HFFc6 (cell line): ENCODE measurements around the gene MOCOS. TPM values are rescaled to one million over a fixed set of nuclear protein-coding genes. Genes with fewer than 3 reads are reported as not detected.

Experiments used
- DNase-seq: peaks from one replicate; pipeline ENCODE4 v3.0.0-alpha.2; 2018
- H3K27ac Mint-ChIP-seq: 2 replicates; pipeline ENCODE4 v1.8.0; 2020; ENCODE audit warnings: mild to moderate bottlenecking, mixed read lengths
- H3K27me3 Mint-ChIP-seq: 2 replicates; pipeline ENCODE4 v1.8.0; 2021; ENCODE audit warnings: mild to moderate bottlenecking, moderate library complexity, mixed read lengths; ENCODE audit not compliant: insufficient read depth
- H3K36me3 Mint-ChIP-seq: 2 replicates; pipeline ENCODE4 v1.8.0; 2021; ENCODE audit warnings: low read depth, mixed read lengths
- H3K4me1 Mint-ChIP-seq: 2 replicates; pipeline ENCODE4 v1.8.0; 2020; ENCODE audit warnings: low read depth, mixed read lengths
- H3K4me3 Mint-ChIP-seq: 2 replicates; pipeline ENCODE4 v1.8.0; 2020; ENCODE audit warnings: mild to moderate bottlenecking, moderate library complexity, mixed read lengths
- H3K9me3 Mint-ChIP-seq: 2 replicates; pipeline ENCODE4 v1.8.0; 2020; ENCODE audit warnings: mild to moderate bottlenecking, mixed read lengths
- total RNA-seq, 6 experiments: library from RNA; stranded (reverse); fragmentation: NEBNext Ultra II Directional; extraction: Animal tissue kit (Norgen Biotek cat#: 25700); gene quantifications; 2 replicates in 1 of 6; 3 replicates in 5 of 6; pipeline ENCODE4 v1.2.3, GENCODE V29; 2021
- TF ChIP-seq, protein P1 (sequence below): fragments of 200-600 bp; sonication (generic); IDR thresholded peaks from 2 replicates; pipeline ENCODE4 v1.5.0; 2021; ENCODE audit warnings: antibody characterized with exemption, mild to moderate bottlenecking

Gene MOCOS
- total RNA-seq, 6 experiments from 2014 or later, result 1.7 to 3.0 (median 2.5) TPM

DNA sequence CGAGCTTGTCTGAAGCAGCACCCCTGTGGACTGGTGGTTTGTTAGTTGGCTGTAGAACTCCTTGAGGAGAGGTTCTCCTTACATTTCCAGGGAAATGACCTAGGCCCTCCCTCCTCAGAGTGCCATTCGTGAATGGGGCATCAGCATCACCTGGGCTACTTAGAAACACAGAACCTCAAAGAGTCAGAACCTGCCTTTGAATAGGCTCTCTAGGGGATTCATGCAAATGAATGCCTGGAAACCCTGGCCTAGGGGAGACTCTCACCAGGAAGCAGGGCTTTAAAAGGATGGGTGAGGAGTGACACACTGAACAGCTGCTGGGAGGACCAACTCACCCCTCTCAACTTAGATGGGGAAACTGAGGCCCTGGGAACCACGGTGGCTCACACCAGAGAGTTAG, 2.1 kb upstream of the MOCOS start:
- H3K4me1 Mint-ChIP-seq, result peaks cover 18% of the 10 kb centered on the region
- no peaks in the 10 kb centered on the region for H3K9me3 Mint-ChIP-seq
- H3K4me3 Mint-ChIP-seq, result no peak overlapping the region
- H3K36me3 Mint-ChIP-seq, result no peaks in the 10 kb centered on the region
- no peak for DNase-seq
- TF ChIP-seq, protein P1, sequence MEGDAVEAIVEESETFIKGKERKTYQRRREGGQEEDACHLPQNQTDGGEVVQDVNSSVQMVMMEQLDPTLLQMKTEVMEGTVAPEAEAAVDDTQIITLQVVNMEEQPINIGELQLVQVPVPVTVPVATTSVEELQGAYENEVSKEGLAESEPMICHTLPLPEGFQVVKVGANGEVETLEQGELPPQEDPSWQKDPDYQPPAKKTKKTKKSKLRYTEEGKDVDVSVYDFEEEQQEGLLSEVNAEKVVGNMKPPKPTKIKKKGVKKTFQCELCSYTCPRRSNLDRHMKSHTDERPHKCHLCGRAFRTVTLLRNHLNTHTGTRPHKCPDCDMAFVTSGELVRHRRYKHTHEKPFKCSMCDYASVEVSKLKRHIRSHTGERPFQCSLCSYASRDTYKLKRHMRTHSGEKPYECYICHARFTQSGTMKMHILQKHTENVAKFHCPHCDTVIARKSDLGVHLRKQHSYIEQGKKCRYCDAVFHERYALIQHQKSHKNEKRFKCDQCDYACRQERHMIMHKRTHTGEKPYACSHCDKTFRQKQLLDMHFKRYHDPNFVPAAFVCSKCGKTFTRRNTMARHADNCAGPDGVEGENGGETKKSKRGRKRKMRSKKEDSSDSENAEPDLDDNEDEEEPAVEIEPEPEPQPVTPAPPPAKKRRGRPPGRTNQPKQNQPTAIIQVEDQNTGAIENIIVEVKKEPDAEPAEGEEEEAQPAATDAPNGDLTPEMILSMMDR, result no peak
- H3K27ac Mint-ChIP-seq, result no peak overlapping the region
- no peaks in the 10 kb centered on the region; the same call in 1 of the 2 replicates for H3K27me3 Mint-ChIP-seq

DNA sequence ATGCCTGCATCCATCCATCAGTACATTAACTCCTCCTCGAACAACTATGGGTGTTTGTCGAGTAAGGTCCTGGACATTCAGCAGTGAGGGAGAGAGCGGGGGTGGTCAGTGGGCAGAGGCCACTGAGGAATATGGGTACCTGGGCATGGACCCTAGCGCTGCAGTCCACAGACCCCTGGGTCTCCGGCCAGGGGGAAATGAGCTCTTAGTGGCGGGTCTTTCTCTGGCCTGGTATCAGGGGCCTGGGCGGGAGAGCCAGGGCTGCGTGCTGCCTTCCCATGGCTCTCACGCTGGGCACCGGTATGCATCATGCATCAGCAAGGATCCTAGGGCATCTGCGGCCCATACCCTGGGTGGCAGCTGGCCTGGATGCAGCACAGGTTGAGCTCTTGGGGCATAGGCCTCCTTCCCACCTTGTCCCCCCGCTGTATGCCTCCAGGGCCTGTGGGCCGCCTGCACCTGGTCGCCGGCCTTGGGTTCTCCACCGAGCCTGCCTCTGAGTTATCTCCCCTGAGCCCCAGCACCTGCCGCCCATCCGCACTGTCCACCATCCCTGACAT, 1.3 kb upstream of the MOCOS start:
- Mint-ChIP-seq H3K27me3 (no peaks in the 10 kb centered on the region; the same call in 1 of the 2 replicates), H3K4me3 (peak overlapping the region; percentile 91; the same call in 1 of the 2 replicates)

GRCh38 chr18:36186461-36187192, 670 bp upstream of the MOCOS start:
- TF ChIP-seq, protein P1, result no peak
- Mint-ChIP-seq H3K9me3 (no peaks in the 10 kb centered on the region), H3K27ac (no peak overlapping the region; the same call in 1 of the 2 replicates), H3K36me3 (no peaks in the 10 kb centered on the region), H3K4me1 (peaks cover 17% of the 10 kb centered on the region), H3K4me3 (peak overlapping the region; percentile 91), H3K27me3 (no peaks in the 10 kb centered on the region; the same call in none of the 2 replicates)
- no peak for DNase-seq

More for the DNA sequence above, 1.3 kb upstream of the MOCOS start:
- H3K36me3 Mint-ChIP-seq, result no peaks in the 10 kb centered on the region
- H3K27ac Mint-ChIP-seq, result no peak overlapping the region
- TF ChIP-seq, protein P1, result no peak
- DNase-seq, result no peak
- peaks cover 17% of the 10 kb centered on the region for H3K4me1 Mint-ChIP-seq
- H3K9me3 Mint-ChIP-seq, result no peaks in the 10 kb centered on the region

GRCh38 chr18:36187826-36188721, 777 bp downstream of the MOCOS start:
- DNase-seq, result no peak
- Mint-ChIP-seq H3K36me3 (no peaks in the 10 kb centered on the region), H3K27me3 (no peaks in the 10 kb centered on the region; the same call in none of the 2 replicates), H3K4me1 (peaks cover 17% of the 10 kb centered on the region), H3K4me3 (peak overlapping the region; percentile 91), H3K9me3 (no peaks in the 10 kb centered on the region), H3K27ac (peak overlapping the region; percentile 40)
- TF ChIP-seq, protein P1, result no peak

- Mint-ChIP-seq H3K27me3 (no peaks in the 10 kb centered on the region; the same call in none of the 2 replicates), H3K4me3 (peak overlapping the region; percentile 91; the same call in 1 of the 2 replicates), H3K9me3 (no peaks in the 10 kb centered on the region), H3K36me3 (no peaks in the 10 kb centered on the region), H3K27ac (no peak overlapping the region), H3K4me1 (peaks cover 17% of the 10 kb centered on the region)
- TF ChIP-seq, protein P1, result no peak
- no peak for DNase-seq
Observed at GRCh38 chr18:36188916-36189315, 1.6 kb downstream of the MOCOS start.
